K562 treated with DMSO at 1 percent for 12 hours (cell line): ENCODE measurements around the gene VIP. TPM values are rescaled to one million over a fixed set of nuclear protein-coding genes. Genes with fewer than 3 reads are reported as not detected.

Source experiments
- total RNA-seq: library from RNA; unstranded; fragments of 300-600 nt; gene quantifications from 2 replicates; pipeline ENCODE4 v1.2.3, GENCODE V29; 2022; ENCODE audit not compliant: insufficient read depth

VIP gene
- total RNA-seq, result not detected in 2 replicates

DNA sequence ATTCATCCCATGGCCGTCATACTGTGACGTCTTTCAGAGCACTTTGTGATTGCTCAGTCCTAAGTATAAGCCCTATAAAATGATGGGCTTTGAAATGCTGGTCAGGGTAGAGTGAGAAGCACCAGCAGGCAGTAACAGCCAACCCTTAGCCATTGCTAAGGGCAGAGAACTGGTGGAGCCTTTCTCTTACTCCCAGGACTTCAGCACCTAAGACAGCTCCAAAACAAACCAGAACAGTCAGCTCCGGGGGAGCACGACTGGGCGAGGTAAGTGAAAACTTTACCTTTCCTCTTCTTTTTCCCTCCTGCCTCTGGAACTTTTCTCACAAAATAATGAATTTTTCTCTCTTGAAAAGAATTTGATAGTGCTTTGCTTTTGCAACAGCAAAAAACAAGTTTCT is at the start of gene VIP:
TSS of gene VIP (plus strand) at position 104 of the 400 bp plus-strand sequence. CDS start 1,381 bp downstream, outside the sequence.

Other genes with a start within 250 kb of the VIP start
- gene SYNE1, start 113.4 kb upstream of the VIP start, total RNA-seq, result not detected in 2 replicates
- gene MYCT1, start 52.9 kb upstream of the VIP start, total RNA-seq, result not detected in 2 replicates
- 14.4 and 34.1 TPM in 2 replicates for gene FBXO5, start 232.2 kb downstream of the VIP start, total RNA-seq